Activated CD4-positive, CD25-positive, alpha-beta regulatory T cell treated with anti-CD3 and anti-CD28 coated beads, Interleukin-2, amount 50 U/mL, for 24 hours (primary cell): ENCODE results near the gene GFM1.

ENCODE experiments used
- ATAC-seq, 2 donors: fragments of 150-1000 bp; cut with Tn5 transposase; one replicate each; pipeline ENCODE4 v1.10.0; 2021; ENCODE audit warnings: mild to moderate bottlenecking in 1 of 2, moderate library complexity in 1 of 2

The GFM1 gene

GRCh38 chr3:158728061-158728377, 83.7 kb downstream of the GFM1 start:
- no peak for ATAC-seq

- no peak for ATAC-seq
These were observed 84.5 kb downstream of the GFM1 start for GRCh38 chr3:158728851-158729250.

GRCh38 chr3:158731486-158731885, 87.2 kb downstream of the GFM1 start:
- ATAC-seq = no peak

GRCh38 chr3:158731938-158732855, 87.9 kb downstream of the GFM1 start, which contains the start of gene RARRES1:
TSS of gene RARRES1 (minus strand) at chr3:158732457. CDS start at chr3:158732415, 42 bp downstream.
- peak; percentile 49 to 52 for ATAC-seq

GRCh38 chr3:158732856-158733200, 88.5 kb downstream of the GFM1 start:
- ATAC-seq = no peak

GRCh38 chr3:158733656-158734055, 89.3 kb downstream of the GFM1 start:
- ATAC-seq = no peak

- ATAC-seq = no peak
These were observed 91.1 kb downstream of the GFM1 start for GRCh38 chr3:158735296-158736033.

GRCh38 chr3:158737410-158737809, 93.1 kb downstream of the GFM1 start:
- no peak for ATAC-seq

GRCh38 chr3:158737976-158738615, 93.8 kb downstream of the GFM1 start:
- no peak for ATAC-seq

GRCh38 chr3:158738653-158739052, 94.3 kb downstream of the GFM1 start:
- no peak for ATAC-seq

- ATAC-seq = no peak
These were observed 94.8 kb downstream of the GFM1 start for GRCh38 chr3:158739078-158739477.

- ATAC-seq = no peak
These were observed 95.3 kb downstream of the GFM1 start for GRCh38 chr3:158739661-158740060.
